ENCODE measurements around the gene C6orf136.
"Not testable (repeated sequence)": the region's sequence is repeated elsewhere in the genome, so short reads cannot be mapped to it uniquely, and the experiment has no call there.

The C6orf136 gene

DNA sequence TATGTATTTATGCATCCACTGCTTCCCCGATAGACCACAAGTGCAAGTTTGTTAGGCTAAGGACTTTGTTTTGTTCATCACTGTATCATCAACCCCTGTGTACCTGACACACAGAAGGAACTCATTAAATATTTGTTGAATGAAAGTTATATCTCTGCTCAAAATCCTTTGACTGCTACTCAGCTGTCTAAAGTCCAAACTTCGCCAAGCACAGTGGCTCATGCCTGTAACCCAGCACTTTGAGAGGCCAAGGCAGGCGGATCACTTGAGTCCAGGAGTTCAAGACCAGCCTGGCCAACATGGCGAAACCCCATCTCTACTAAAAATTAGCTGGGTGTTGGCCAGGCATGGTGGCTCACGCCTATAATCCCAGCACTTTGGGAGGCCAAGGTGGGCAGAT lies 11.0 kb downstream of the C6orf136 start:
- not testable (repeated sequence) for DNase-seq (ENCODE audit: low spot score)

DNA sequence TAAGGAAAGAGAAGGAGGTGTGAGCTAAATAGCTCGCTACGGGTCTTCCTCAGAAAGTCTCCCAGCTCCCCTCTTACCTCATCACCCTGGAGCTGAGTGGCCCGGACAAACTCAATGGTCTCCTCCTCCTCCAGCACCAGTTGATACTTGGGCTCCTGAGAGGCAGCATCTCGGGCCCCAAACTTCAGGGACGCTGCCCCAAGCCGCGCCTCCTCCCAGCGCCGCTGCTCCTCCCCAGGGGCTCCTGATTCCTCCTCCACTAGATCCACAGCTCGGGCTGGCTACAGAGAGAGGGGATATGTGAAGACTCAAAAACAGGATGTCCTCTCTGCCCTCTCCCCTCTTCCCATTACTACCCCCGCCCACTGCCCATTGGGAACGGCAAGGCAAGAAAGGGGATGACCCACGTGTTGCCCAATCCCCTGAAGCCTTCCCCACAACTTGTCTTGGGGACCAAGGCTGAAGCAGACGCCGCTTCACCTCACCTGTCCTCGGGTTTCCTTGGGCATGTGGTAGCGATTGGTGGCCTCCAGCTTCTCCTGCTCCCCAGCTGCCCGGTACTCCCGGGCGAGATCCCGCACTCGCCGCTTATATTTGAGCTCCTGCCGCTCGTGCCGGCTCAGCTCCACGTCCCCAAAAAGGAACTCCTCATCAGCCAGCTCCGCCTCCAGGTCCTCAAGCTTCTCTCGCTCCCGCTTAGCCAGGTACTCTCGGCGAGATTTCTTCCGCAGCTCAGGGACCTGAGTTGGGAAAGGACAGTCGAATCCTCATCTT lies 18.2 kb downstream of the C6orf136 start:
- DNase-seq (ENCODE audit: low spot score), result no peak

DNA sequence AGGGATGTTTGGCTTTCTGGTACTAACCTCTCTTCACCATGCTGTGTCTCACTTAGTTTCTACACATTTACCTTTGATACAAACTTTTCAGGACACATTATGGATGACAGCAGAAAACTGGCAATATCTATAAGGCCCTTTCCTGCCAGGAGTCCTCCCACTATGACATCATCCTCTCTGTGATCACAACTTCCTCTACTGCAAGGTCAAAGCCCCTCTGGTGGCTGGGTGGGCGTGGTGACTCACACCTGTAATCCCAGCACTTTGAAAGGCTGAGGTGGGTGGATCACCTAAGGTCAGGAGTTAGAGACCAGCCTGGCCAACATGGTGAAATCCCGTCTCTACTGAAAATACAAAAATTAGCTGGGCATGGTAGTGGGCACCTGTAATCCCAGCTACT lies 19.4 kb downstream of the C6orf136 start:
- DNase-seq (ENCODE audit: low spot score), result not testable (repeated sequence)

DNA sequence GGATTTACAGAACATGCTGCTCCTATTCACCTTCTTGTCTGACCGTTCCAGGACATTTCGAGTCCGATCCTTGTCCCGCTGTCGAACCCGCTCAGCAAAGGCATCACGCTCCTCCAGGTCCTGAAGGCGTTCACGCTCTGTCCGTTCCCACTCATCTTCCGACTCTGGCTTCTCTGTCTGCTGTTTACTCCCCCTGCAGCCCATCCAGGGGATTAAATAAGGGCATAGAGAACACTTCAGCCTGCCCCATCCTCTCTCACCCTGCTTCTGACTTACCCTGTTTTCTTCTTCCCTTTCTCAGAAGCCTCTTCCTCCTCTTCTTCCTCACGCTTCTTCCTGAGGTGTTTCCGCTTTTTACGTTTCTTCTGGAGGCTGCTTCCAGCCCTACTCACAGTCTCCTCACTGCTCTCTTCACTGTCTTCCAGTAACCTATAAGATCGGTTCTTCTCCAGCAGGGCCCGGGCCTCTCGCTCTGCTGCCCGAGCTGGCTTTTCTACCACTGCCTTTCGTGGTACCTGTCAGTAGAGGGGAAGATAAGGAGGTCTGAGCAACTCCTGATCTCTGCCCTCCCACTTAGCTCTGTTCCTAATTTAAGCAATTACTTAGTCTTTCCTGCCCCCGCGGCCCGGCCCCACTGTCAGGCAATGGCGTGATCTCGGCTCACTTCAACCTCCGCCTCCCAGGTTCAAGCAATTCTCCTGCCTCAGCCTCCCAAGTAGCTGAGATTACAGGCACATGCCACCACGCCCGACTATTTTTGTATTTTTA lies 24.0 kb downstream of the C6orf136 start:
- DNase-seq (ENCODE audit: low spot score), result peak; percentile 44

DNA sequence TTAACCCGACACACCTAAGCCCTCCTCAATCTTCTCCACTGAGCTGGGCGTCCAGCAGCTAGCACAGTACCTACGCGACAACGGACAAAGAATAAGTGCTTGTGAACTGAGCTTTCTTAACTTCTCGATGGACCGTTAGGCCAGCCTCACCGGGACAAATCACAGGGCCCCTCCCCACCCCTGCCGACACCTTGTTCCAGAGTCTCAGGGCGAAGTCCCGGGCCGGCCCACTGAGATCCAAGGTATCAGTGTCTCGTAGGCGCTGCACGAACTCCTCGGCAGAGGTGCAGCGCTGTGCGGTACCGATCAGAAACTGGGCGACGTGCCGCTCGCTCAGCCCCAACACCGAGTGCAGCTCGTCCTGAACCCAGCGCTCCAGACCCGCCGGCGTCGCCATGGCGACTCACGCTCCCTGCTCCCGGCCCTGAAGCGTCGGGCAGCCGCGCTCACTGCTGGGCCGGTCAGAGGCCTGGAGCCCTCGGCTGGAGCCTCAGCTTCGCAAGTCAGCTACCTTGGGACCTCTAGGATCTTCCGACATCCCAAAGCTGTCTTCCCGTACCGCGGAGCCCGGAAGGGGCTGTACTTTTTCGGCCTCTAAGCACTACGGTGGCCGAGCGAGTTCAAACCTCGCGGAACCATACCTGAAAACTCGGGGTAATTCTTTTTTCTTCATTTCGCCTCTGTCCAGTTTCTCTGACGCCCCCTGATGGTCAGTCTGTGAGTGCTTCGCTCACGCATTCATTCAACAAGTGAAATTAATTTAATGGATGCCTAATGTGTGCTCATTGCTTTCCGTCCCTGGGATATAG lies 25.7 kb downstream of the C6orf136 start, which contains the start of gene DHX16:
TSS of gene DHX16 (minus strand) at position 562 of the 809 bp plus-strand sequence. CDS start at position 397, 165 bp downstream.
- DNase-seq (ENCODE audit: low spot score), result peak; percentile 80

DNA sequence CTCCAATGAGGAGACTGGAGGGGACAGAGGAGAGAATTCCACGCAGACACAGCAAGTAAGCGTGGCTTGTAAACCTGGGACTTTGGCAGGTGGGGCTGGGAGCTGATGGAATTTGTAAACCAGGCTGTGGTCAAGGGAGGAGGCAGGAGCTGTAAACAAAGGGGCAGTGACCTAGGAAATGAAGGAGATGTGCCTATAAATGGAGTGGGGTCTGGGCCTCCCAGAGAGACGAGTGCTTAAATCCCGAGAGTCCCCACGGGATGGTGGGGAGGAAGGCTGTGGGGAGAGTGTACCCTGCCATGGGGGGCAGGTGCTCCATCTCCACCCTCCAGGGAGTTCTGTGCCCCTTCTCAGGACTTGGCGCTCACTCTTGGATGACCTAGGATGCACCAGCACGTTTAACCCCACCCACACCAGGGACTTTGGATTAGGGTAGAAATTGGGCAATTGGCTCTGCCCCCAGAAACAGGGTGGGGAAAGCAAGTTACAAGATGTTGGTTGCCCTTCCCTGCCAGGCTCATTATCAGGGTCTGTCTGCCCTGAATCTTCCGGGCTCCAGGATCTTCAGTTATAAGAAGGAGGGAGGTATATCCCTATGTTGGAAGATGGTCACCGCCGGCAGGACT lies 29.8 kb downstream of the C6orf136 start:
- DNase-seq (ENCODE audit: low spot score), result no peak

DNA sequence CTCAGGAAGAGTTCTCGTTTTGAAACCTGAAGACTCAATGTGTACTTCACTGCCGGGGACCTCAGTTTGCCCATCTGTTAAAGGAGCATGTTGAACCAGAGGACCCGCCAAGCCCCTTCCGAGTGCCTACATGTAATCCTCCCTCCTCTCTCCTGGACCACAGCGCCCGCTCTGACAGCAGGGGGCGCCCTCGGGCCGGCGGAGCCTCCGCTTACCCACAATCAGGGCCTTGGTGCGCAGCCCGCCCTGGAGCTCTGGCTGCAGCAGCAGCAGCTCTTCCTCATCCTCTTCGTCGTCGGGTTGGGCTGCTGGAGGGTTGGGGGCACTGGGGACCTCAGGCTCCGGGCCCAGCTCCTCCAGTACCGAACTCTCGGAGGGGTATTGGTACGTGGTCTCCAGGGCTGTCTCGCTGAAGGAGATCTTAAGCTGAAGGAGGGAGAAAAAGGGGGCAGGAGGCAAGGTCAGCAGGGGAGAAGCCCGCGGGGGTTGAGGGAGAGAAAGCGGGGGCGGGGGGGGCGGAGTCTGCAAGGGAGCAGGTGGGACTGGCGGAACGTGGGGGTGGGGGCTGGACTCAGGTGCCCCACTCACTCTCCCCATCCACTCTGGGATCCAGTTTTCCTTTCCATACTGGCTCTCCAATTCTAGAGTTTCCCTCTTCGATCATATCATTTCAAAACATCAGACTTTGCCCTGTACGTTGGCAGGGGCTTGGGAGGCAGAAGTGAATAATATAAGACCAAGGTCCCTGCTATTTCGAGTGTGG lies 32.2 kb downstream of the C6orf136 start:
- peak; percentile 83 for DNase-seq (ENCODE audit: low spot score)

DNA sequence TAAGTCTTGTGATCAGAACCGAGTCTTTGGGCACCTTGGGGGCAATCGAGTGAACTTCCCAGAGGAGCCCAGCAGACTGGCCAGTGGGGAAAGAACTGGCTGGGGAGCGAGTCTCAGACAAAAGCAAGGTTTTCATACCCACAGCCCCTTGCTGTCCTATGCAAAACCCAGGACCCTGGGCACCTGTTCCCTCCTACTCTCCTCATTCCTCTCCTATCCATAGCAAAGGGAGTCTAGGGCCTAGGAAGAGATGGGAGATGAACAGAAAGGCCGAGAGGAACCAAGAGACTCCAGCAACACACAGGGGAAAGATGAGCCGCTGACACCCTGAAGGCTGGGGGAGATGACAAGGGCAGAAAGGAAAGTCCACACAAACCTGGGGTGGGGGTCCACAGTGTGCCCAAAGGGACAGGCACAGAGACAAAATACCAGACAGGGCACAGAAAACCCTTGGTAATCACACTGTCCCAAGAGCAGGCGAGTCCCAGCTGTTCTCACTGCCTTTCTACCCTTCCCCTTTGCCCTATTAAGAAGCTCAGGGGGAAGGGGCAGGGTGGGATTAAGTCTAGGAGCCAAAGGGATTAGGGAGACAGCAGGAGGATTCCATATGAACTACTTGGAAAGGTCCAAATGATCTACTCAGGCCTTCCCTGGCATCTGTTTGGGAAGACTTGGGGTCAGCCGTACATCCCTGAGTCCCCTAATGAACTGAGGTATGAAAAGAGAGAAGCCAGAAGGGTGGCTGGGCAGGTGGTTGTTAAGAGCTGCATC lies 33.0 kb downstream of the C6orf136 start:
- DNase-seq (ENCODE audit: low spot score), result no peak

DNA sequence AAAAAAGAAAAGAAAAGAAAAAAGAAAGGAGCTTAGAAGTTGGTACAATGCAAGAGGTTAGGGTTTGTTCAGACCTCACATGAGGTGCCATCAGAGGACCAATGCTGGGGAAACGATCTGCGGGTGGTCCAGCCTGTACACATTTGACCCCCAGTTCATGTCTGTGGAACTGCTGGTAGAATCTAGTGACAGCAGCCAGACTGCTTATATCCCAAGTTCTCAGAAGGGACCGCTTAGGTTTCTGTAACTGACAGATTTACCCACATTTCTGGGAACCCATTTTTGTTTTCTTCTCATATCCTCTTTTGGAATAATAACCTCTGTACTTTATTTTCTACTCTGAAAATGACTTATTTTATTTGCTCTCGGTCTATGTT lies 34.8 kb downstream of the C6orf136 start:
- DNase-seq (ENCODE audit: low spot score), result no peak

DNA sequence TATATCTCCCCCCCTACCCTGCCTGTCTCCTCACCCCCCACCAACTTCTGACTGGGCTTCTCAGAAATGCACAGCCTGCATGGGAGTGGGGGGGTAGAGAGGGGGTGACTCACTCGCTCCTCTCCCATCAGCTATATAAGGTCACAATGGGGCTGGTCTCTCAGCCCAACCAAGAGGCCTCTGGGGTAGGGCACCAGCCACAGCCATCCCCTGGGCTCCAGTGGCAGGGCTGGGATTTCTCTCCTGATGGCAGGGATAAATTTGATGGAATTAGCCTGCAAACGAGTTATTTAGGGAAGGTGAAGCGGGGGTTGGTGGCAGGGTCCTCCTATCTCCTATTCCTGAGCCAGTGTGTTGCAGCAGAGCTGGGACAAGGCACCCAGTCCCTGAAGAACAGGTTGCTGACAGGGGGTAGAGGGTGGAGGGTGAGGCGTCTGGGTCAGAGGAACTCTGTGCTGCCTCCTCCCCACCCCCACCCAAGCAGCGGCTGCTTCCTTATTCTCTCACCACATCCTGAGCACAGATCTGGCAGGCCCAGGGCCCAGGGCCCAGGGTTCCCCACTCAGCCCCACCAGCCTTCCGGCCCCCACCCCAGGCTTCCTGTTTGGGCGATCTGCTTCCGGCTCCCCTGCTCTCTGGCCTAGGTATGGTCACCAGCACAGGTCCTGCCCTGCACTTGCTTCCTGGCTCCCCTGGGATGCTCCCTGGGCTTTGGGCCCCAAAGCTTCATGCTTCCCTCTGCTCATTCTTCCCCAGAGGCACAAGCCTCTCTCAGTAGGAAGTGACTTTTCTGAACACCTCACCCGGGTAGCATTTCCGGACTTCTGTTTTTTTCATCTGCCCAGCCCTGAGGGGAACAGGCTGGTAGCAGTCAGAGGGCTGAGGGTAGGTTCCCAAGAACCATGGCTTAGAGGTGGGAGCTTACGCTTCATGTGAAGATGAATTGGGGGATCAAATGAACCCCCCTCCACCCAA lies 35.5 kb downstream of the C6orf136 start:
- DNase-seq (ENCODE audit: low spot score), result no peak

DNA sequence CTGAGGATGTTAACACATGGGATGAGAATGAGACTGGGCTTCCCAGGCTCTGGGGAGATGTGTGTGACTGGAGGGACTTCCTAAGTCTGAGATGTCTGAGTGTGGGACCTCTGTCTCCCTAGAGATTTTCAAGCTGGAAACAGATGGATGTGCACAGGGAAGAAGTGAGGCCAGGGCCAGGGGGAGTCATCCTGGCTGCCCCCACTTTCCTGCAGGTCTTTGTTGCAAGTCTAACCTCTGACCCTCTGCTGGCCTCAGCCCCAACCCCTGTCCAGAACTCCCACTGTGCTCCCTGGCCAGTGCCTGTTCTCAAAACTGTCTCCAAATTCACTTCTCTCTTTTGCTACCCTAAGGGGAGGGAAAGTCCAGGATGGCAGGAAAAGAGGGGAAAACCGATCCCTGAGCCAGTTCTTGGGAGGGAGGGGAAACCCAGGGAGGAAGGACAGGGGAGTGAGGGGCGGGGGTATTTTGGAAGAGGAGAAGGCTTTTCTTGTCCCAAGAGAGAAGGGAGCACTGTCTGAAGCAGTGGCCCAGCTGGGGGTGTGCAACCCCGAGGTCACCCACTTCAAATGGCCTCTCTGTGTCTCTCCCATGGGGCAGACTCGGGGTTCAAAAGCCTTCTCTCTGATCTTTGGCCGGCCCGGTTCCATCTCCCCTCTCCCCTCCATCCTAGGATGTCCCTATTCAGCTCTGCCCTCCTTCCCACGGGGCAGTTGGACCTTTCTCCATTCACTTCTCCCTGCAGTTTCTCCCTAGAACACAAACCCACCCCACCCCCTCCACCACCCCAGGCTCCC lies 36.4 kb downstream of the C6orf136 start:
- DNase-seq (ENCODE audit: low spot score), result no peak

DNA sequence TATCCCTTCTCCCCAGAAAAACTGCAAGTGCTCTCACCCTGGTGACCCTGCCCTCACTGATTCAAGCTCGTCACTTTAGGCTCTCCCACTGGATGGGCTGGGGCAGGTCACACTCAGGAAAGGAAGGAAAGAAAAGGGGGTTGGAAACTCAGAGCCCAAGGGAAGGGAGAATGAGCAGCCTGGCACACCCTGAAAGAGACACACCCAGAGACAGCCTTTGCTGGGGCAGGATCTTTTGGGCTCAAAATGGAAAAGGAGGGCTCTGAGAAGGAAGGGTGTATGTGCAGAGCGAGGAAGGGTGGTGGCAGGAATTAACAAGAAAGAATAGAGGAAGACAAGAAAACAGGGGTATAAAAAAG lies 37.0 kb downstream of the C6orf136 start:
- DNase-seq (ENCODE audit: low spot score), result no peak

DNA sequence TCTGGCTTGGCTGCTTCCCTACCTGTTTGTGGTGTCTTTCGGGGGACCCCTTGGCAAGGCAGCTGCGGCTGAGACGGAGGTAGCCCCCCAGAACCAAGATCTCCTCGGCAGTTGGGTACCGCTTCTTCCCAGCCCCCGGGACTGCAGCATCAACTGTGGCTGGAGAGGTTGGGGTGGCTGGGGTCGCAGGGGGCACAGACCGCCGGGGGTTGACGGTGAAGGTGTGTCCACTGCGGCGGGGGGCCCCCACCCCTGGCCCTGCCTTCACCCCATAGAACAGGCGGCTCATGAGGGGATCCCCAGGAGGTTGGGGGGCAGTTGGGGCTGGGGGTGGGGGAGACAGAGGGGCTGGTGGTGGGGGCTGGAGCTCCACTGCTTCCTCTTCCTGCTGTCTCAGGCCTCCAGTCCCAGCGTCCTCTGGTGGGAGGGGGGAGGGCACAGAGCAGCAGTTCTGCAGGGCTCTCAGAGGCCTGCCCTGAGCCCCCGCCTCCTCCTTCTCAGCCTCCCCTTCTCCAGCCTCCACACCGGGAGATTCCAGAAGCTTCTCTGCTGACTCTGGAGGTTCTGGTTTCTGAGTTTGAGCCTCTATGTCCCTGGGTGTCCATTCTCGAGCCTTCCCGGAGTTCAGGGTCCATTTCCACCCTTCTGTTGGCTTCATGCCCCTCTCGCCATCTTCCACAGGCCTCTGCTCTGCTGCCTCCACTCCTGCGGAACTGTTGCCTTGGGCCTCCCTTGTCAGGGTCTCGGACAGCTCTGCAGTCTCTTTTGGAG lies 37.6 kb downstream of the C6orf136 start:
- DNase-seq (ENCODE audit: low spot score), result no peak

DNA sequence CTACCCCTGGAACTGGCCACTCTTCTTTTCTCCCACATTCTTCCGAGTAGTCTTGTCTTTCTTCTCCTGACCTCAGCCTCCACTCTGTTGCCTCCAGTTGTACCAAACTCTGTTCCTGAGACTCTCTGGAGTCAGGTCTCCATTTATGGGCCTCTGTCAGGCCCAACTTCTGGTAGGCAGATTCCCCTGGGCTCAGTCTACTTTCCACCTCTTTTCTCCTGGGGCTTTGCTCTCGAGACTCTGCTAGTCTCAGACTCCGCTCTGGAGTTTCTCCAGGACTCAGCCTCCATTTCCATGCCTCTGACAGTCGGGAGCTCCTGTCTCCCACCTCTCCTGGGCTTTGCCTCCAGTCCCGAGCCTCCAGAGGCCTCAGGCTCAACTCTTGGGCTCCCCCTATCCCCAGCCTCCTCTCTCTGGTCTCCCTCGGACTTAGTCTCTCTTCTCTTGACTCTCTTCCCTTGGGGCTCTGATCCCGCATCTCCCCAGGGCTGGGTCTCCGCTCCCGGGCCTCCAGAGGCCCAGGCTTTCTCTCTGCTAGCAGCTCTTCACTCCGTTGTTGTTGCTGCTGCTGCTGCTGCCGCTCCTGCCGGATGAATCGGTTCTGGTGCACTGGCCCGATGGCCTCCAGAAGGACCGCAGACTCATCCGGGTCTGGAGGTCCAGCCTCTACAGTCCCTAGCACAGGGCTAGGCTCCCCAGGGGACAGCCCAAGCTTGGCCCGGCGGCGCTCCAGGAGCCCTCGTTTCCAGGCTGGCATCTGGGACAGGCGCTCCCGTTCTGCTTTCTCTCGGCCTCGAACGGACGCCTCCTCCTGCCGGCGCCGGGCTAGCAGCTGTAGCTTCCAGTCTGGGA lies 38.5 kb downstream of the C6orf136 start:
- no peak for DNase-seq (ENCODE audit: low spot score)

DNA sequence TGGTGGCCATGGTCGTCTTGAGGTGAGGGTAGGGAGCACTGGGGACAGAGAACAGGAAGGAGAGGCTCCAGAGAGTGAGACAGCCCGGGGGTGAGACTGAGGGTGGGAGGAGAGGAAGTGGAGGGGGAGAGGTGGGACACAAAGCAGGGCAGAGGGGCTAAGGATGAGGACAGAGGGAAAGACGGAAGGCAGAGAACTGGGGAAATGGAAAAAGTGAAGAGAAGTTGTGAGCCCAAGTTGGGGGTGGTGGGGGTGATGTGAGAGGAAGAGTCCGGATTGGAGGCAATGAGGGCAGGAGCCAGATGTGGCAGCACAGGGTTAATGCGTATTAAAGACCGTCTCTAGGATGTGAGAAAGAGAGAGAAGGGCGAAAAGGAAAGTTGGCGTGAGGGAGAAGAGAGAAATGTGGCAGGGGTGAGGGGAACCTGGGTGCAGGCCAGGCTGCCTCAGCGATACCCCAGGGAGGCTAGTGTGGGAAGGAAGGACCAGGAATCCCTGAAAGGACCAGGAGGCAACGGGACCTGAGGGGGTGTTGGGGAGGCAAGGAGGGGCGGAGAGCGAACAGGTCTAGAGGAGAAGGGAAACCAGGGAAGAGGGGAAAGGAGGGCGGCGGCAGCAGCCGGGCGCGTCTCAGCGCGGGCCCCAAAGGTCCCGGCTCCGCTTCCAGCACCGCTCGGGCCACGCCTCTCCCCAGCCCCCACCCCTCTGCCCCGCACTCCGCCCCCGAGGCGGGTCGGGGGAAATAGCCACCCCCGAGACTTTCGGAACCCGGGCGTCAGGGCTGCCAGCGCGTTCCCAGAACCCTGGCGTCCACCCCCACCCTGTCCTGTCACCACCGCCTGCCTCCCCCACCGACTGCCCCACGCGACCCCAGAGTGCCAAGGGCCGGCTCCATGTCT lies 39.3 kb downstream of the C6orf136 start, which contains the start of gene PPP1R18:
TSS of gene PPP1R18 (minus strand) at position 637 of the 899 bp plus-strand sequence. CDS start at position 10, 627 bp downstream.
- peak; percentile 54 for DNase-seq (ENCODE audit: low spot score)

All from HuH-7 (cell line).